Panc1 (cell line): ENCODE measurements around the gene CMYA5. TPM values are rescaled to one million over a fixed set of nuclear protein-coding genes. Genes with fewer than 3 reads are reported as not detected.
"Not testable (repeated sequence)": the region's sequence is repeated elsewhere in the genome, so short reads cannot be mapped to it uniquely, and the experiment has no call there.

Source experiments
- ATAC-seq: fragments of 200-7000 bp; cut with Tn5 transposase; 2 replicates; pipeline ENCODE4 v1.9.1; 2020; ENCODE audit warnings: mild to moderate bottlenecking, moderate library complexity
- BruUV-seq: library from RNA; stranded (reverse); fragments of 400-500 nt; replicated peaks from 2 replicates; lab custom pipeline; 2021; lab: Mats Ljungman, UMichigan
- CTCF ChIA-PET: fragments of 300-600 bp; sonication (Branson Sonifier 250); formaldehyde crosslinking; loops from one replicate; lab custom pipeline; 2022; ENCODE audit warnings: antibody characterized with exemption; lab: Charles Lee
- POLR2A ChIA-PET: fragments of 300-600 bp; sonication (Branson Sonifier 250); formaldehyde crosslinking; loops from one replicate; lab custom pipeline; 2022; ENCODE audit warnings: antibody characterized with exemption; lab: Charles Lee
- DNase-seq: peaks from one replicate; pipeline ENCODE4 v3.0.0-alpha.2; 2010; ENCODE audit warnings: low read depth, low spot score
- H3K27ac ChIP-seq: 2 replicates; pipeline ENCODE4 v1.5.1; 2011; ENCODE audit warnings: mild to moderate bottlenecking, low read length, inconsistent platforms
- H3K27me3 ChIP-seq: fragments of 200-500 bp; sonication (Bioruptor generic); 2 replicates; pipeline ENCODE4 v1.6.0; 2014; ENCODE audit warnings: low read length, inconsistent platforms; ENCODE audit not compliant: control insufficient read depth, insufficient read depth
- H3K36me3 ChIP-seq: fragments of 200-500 bp; sonication (Bioruptor generic); 2 replicates; pipeline ENCODE4 v1.5.1; 2014; ENCODE audit warnings: inconsistent platforms, mild to moderate bottlenecking, low read length, moderate library complexity; ENCODE audit not compliant: control insufficient read depth, insufficient read depth
- H3K4me1 ChIP-seq: 2 replicates; pipeline ENCODE4 v1.5.1; 2011; ENCODE audit warnings: inconsistent platforms, mild to moderate bottlenecking, low read length, moderate library complexity; ENCODE audit not compliant: control insufficient read depth, insufficient read depth
- H3K4me3 ChIP-seq, 2 experiments: 2 replicates each; pipeline ENCODE4 v1.5.1; 2011 to 2012; ENCODE audit warnings: low read depth in 2 of 2, low read length in 2 of 2, mild to moderate bottlenecking in 2 of 2, inconsistent platforms in 1 of 2, moderate library complexity in 1 of 2
- H3K9me3 ChIP-seq: fragments of 200-500 bp; sonication (Bioruptor generic); 2 replicates; pipeline ENCODE4 v1.5.1; 2014; ENCODE audit warnings: low read depth, mild to moderate bottlenecking, inconsistent platforms, low read length, moderate library complexity; ENCODE audit not compliant: control insufficient read depth, insufficient read depth
- POLR2AphosphoS5 ChIP-seq: IDR thresholded peaks from 2 replicates; pipeline ENCODE4 v1.6.1; 2012; ENCODE audit warnings: mild to moderate bottlenecking, low read depth, low read length, moderate library complexity
- REST ChIP-seq, 2 experiments: IDR thresholded peaks; 2 replicates each; pipeline ENCODE4 v1.6.1; 2011 to 2012; ENCODE audit warnings: low read depth in 2 of 2, control low read depth in 1 of 2, low read length in 1 of 2, mild to moderate bottlenecking in 1 of 2, moderate library complexity in 1 of 2; ENCODE audit not compliant: insufficient read depth in 1 of 2
- SIN3A ChIP-seq: IDR thresholded peaks from 2 replicates; pipeline ENCODE4 v1.6.1; 2012; ENCODE audit warnings: low read depth, mild to moderate bottlenecking, low read length, moderate library complexity, borderline replicate concordance; ENCODE audit not compliant: insufficient read depth
- TCF7L2 ChIP-seq: IDR thresholded peaks from 2 replicates; pipeline ENCODE4 v1.6.1; 2011; ENCODE audit warnings: mild to moderate bottlenecking, low read depth, low read length, inconsistent platforms
- in situ Hi-C: cut with HindIII; loops from 2 replicates; pipeline ENCODE4 v1.10.0; 2016; ENCODE audit warnings: low sequenced_read_pairs, low pct_unique_long_range_greater_than_20kb
- intact Hi-C: fragments of 100-400 bp; cut with micrococcal nuclease; formaldehyde crosslinking; loops from one replicate; pipeline ENCODE4 v1.10.0; 2022; ENCODE audit not compliant: unreplicated experiment
- total RNA-seq: library from RNA; stranded (reverse); gene quantifications from one replicate; pipeline ENCODE4 v1.2.1, GENCODE V29; 2021; ENCODE audit not compliant: unreplicated experiment
- TF ChIP-seq, protein P1 (sequence below): fragments of 450-650 bp; IDR thresholded peaks from 2 replicates; pipeline ENCODE4 v1.5.1; 2017; ENCODE audit warnings: mild to moderate bottlenecking

The CMYA5 gene
- total RNA-seq, 1 experiment from 2014 or later = 0.31 TPM

- CTCF ChIA-PET, H3K9me3 ChIP-seq, H3K27me3 ChIP-seq, in situ Hi-C loops, POLR2A ChIA-PET, DNase-seq, ATAC-seq, H3K27ac ChIP-seq, H3K4me3 ChIP-seq, intact Hi-C loops, H3K4me1 ChIP-seq, BruUV-seq: not testable (repeated sequence)
- peaks cover 15% of the 10 kb centered on the region for H3K36me3 ChIP-seq
These were observed 13.3 kb upstream of the CMYA5 start for GRCh38 chr5:79676354-79676753.

GRCh38 chr5:79682102-79682501 is 7.5 kb upstream of the CMYA5 start:
- H3K9me3 ChIP-seq, H3K27ac ChIP-seq, in situ Hi-C loops, DNase-seq, CTCF ChIA-PET, H3K4me1 ChIP-seq, H3K4me3 ChIP-seq, ATAC-seq, BruUV-seq, H3K27me3 ChIP-seq, intact Hi-C loops: not testable (repeated sequence)
- POLR2A ChIA-PET = interaction anchor here (0.6 kb wide), 1 partner anchor 74 kb away, joined by 5 read pairs; no protein-coding TSS in a partner anchor
- peaks cover 20% of the 10 kb centered on the region for H3K36me3 ChIP-seq

- intact Hi-C loops (no loop called here), in situ Hi-C loops (no loop called here)
- H3K4me1 ChIP-seq = no peaks in the 10 kb centered on the region
- H3K36me3 ChIP-seq = peaks cover 9% of the 10 kb centered on the region
- ATAC-seq (no peak), DNase-seq (no peak)
- no peak overlapping the region for H3K27ac ChIP-seq
- no TSS peak for BruUV-seq
- ChIA-PET POLR2A (no interaction called here), CTCF (no interaction called here)
- no peak for TF ChIP-seq REST (IDR thresholded peaks at IDR 0.05; ENCODE audit: insufficient read depth in 1 of 2, low read depth in 2 of 2, low read length in 1 of 2)
- no peak for TF ChIP-seq TCF7L2
- TF ChIP-seq POLR2AphosphoS5 = no peak
- no peak for TF ChIP-seq SIN3A
- TF ChIP-seq, protein P1, sequence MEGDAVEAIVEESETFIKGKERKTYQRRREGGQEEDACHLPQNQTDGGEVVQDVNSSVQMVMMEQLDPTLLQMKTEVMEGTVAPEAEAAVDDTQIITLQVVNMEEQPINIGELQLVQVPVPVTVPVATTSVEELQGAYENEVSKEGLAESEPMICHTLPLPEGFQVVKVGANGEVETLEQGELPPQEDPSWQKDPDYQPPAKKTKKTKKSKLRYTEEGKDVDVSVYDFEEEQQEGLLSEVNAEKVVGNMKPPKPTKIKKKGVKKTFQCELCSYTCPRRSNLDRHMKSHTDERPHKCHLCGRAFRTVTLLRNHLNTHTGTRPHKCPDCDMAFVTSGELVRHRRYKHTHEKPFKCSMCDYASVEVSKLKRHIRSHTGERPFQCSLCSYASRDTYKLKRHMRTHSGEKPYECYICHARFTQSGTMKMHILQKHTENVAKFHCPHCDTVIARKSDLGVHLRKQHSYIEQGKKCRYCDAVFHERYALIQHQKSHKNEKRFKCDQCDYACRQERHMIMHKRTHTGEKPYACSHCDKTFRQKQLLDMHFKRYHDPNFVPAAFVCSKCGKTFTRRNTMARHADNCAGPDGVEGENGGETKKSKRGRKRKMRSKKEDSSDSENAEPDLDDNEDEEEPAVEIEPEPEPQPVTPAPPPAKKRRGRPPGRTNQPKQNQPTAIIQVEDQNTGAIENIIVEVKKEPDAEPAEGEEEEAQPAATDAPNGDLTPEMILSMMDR = no peak
- no peaks in the 10 kb centered on the region for H3K9me3 ChIP-seq
- no peaks in the 10 kb centered on the region for H3K27me3 ChIP-seq
- no peak overlapping the region for H3K4me3 ChIP-seq
These were observed 4.9 kb upstream of the CMYA5 start for GRCh38 chr5:79684782-79685181.
